HCT116 (cell line): ENCODE data around the gene UNC50. TPM values are rescaled to one million over a fixed set of nuclear protein-coding genes. Genes with fewer than 3 reads are reported as not detected.

ENCODE experiments used
- ATAC-seq: fragments of 200-7000 bp; cut with Tn5 transposase; 2 replicates; pipeline ENCODE4 v1.9.1; 2020; ENCODE audit warnings: mild to moderate bottlenecking, moderate library complexity
- BruUV-seq: library from RNA; stranded (reverse); fragments of 400-500 nt; replicated peaks from 2 replicates; lab custom pipeline; 2021; lab: Mats Ljungman, UMichigan
- CTCF ChIA-PET: fragments of 300-600 bp; sonication (Branson Sonifier 250); formaldehyde crosslinking; loops from one replicate; lab custom pipeline; 2021; ENCODE audit warnings: antibody characterized with exemption; lab: Charles Lee
- POLR2A ChIA-PET: fragments of 300-600, 350-600 bp; sonication (Branson Sonifier 250); formaldehyde crosslinking; loops from one replicate; lab custom pipeline; 2021; ENCODE audit warnings: antibody characterized with exemption; lab: Charles Lee
- RAD21 ChIA-PET, 2 experiments: fragments of 300-600 bp; sonication (Branson Sonifier 250); formaldehyde crosslinking; loops; one replicate each; lab custom pipeline; 2023; ENCODE audit warnings: low total read pairs in 2 of 2; ENCODE audit not compliant: uncharacterized antibody in 2 of 2, unreplicated experiment in 2 of 2, low non-redundant PET in 1 of 2; lab: Charles Lee
- DNase-seq: peaks from one replicate; pipeline ENCODE4 v3.0.0-alpha.2; 2010; ENCODE audit warnings: low read depth, low spot score
- H2AFZ ChIP-seq: fragments of 200-600 bp; shearing (Covaris generic), sonication (generic); 2 replicates; pipeline ENCODE4 v1.6.1; 2017; ENCODE audit warnings: low read depth, mixed run types, mixed read lengths, antibody characterized with exemption, low read length; ENCODE audit not compliant: poor library complexity, severe bottlenecking
- H3K27ac ChIP-seq: 2 replicates; pipeline ENCODE4 v1.5.1; 2012; ENCODE audit warnings: low read depth, low read length
- H3K27me3 ChIP-seq: fragments of 200-600 bp; sonication (generic); 2 replicates; pipeline ENCODE4 v1.6.1; 2016; ENCODE audit warnings: mixed run types, low read length, mixed read lengths; ENCODE audit not compliant: insufficient read depth
- H3K36me3 ChIP-seq, 2 experiments: fragments of 200-500 bp in 1 of 2; fragments of 200-600 bp in 1 of 2; sonication (Bioruptor generic) in 1 of 2; sonication (generic) in 1 of 2; 2 replicates each; pipeline versions ENCODE4 v1.5.1 to v1.6.1; 2014 to 2016; ENCODE audit warnings: low read length in 2 of 2, inconsistent platforms in 1 of 2, mixed read lengths in 1 of 2, mixed run types in 1 of 2; ENCODE audit not compliant: insufficient read depth in 2 of 2, control insufficient read depth in 1 of 2
- H3K4me1 ChIP-seq, 2 experiments: fragments of 200-600 bp in 1 of 2; sonication (generic) in 1 of 2; 2 replicates each; pipeline versions ENCODE4 v1.5.1 to v1.6.1; 2012 to 2017; ENCODE audit warnings: low read length in 2 of 2, inconsistent platforms in 1 of 2, mild to moderate bottlenecking in 1 of 2, mixed read lengths in 1 of 2, mixed run types in 1 of 2, moderate library complexity in 1 of 2; ENCODE audit not compliant: insufficient read depth in 2 of 2, control insufficient read depth in 1 of 2
- H3K4me2 ChIP-seq: fragments of 200-600 bp; sonication (generic); 2 replicates; pipeline ENCODE4 v1.6.1; 2017; ENCODE audit warnings: mixed run types, low read length, mixed read lengths
- H3K4me3 ChIP-seq, 2 experiments: fragments of 200-600 bp in 1 of 2; sonication (generic) in 1 of 2; replicated peaks in 1 of 2; 2 replicates each; pipeline ENCODE4 v1.5.1; 2011 to 2016; ENCODE audit warnings: low read length in 2 of 2, control low read depth in 1 of 2, low read depth in 1 of 2, mild to moderate bottlenecking in 1 of 2, mixed read lengths in 1 of 2, mixed run types in 1 of 2
- H3K79me2 ChIP-seq: fragments of 200-600 bp; sonication (generic); 2 replicates; pipeline ENCODE4 v1.6.1; 2017; ENCODE audit warnings: mild to moderate bottlenecking, mixed run types, low read length, moderate library complexity, mixed read lengths; ENCODE audit not compliant: insufficient read depth
- H3K9ac ChIP-seq: fragments of 200-600 bp; sonication (generic); 2 replicates; pipeline ENCODE4 v1.6.1; 2016; ENCODE audit warnings: low read length, mixed read lengths
- H3K9me2 ChIP-seq: fragments of 200-600 bp; sonication (generic), shearing (Covaris generic); 2 replicates; pipeline ENCODE4 v1.6.1; 2017; ENCODE audit warnings: mixed run types, mild to moderate bottlenecking, moderate library complexity; ENCODE audit not compliant: insufficient read depth
- H3K9me3 ChIP-seq, 2 experiments: fragments of 200-500 bp in 1 of 2; fragments of 200-600 bp in 1 of 2; sonication (Bioruptor generic) in 1 of 2; sonication (generic) in 1 of 2; 2 replicates each; pipeline ENCODE4 v1.6.1; 2014 to 2017; ENCODE audit warnings: low read length in 2 of 2, mixed read lengths in 2 of 2, inconsistent platforms in 1 of 2, low read depth in 1 of 2, mild to moderate bottlenecking in 1 of 2, mixed run types in 1 of 2, moderate library complexity in 1 of 2; ENCODE audit not compliant: control insufficient read depth in 1 of 2, insufficient read depth in 1 of 2
- H4K20me1 ChIP-seq: fragments of 200-600 bp; sonication (generic), shearing (Covaris generic); 2 replicates; pipeline ENCODE4 v1.6.1; 2017; ENCODE audit warnings: mixed run types, mild to moderate bottlenecking, moderate library complexity; ENCODE audit not compliant: insufficient read depth
- CBX3 ChIP-seq: IDR thresholded peaks from 2 replicates; pipeline ENCODE4 v1.6.1; 2012; ENCODE audit warnings: low read depth
- CEBPB ChIP-seq: IDR thresholded peaks from 2 replicates; pipeline ENCODE4 v1.6.1; 2012; ENCODE audit warnings: low read depth
- EGR1 ChIP-seq: IDR thresholded peaks from 2 replicates; pipeline ENCODE4 v1.6.1; 2012; ENCODE audit warnings: low read depth
- EZH2phosphoT487 ChIP-seq: fragments of 200-600 bp; IDR thresholded peaks from 2 replicates; pipeline ENCODE4 v1.6.1; 2018; ENCODE audit warnings: antibody characterized with exemption, borderline replicate concordance
- FOSL1 ChIP-seq: IDR thresholded peaks from 2 replicates; pipeline ENCODE4 v1.6.1; 2012; ENCODE audit warnings: low read depth
- JUND ChIP-seq: IDR thresholded peaks from 2 replicates; pipeline ENCODE4 v1.6.1; 2012
- MAX ChIP-seq: IDR thresholded peaks from 2 replicates; pipeline ENCODE4 v1.6.1; 2012
- POLR2A ChIP-seq: IDR thresholded peaks from 2 replicates; pipeline ENCODE4 v1.7.0; 2011; ENCODE audit warnings: borderline replicate concordance; ENCODE audit not compliant: insufficient read depth, insufficient read length; ENCODE audit errors: extremely low read depth
- RAD21 ChIP-seq: IDR thresholded peaks from 2 replicates; pipeline ENCODE4 v1.6.1; 2012; ENCODE audit warnings: low read depth, mild to moderate bottlenecking
- REST ChIP-seq: IDR thresholded peaks from 2 replicates; pipeline ENCODE4 v1.6.1; 2012; ENCODE audit warnings: low read depth
- SP1 ChIP-seq: IDR thresholded peaks from 2 replicates; pipeline ENCODE4 v1.6.1; 2012; ENCODE audit warnings: low read depth
- TCF7L2 ChIP-seq: IDR thresholded peaks from 2 replicates; pipeline ENCODE4 v1.7.0; 2011; ENCODE audit warnings: borderline replicate concordance, inconsistent platforms; ENCODE audit not compliant: insufficient read depth, insufficient read length; ENCODE audit errors: extremely low read depth
- ZFX ChIP-seq: fragments of 450-650 bp; IDR thresholded peaks from 2 replicates; pipeline ENCODE4 v1.6.1; 2017
- ZNF274 ChIP-seq: fragments of 200-500 bp; sonication (Bioruptor generic); IDR thresholded peaks from 2 replicates; pipeline ENCODE4 v1.6.1; 2014; ENCODE audit warnings: mild to moderate bottlenecking, low read depth, low read length, inconsistent platforms
- intact Hi-C: fragments of 100-400 bp; cut with micrococcal nuclease; formaldehyde crosslinking; loops from 2 replicates; pipeline ENCODE4 v1.10.0; 2022
- total RNA-seq: library from RNA; stranded (reverse); gene quantifications from one replicate; pipeline ENCODE4 v1.2.1, GENCODE V29; 2021; ENCODE audit not compliant: unreplicated experiment

Gene UNC50
- total RNA-seq, 1 experiment from 2014 or later, result 33.0 TPM

GRCh38 chr2:98598781-98599428 lies 9.5 kb upstream of the UNC50 start:
- Histone ChIP-seq H3K4me2 (no peak overlapping the region), H3K4me3 (no peak overlapping the region), H3K79me2 (peaks cover 5% of the 10 kb centered on the region), H3K4me1 (no peaks in the 10 kb centered on the region), H3K36me3 (peaks cover 16 to 29% of the 10 kb centered on the region in 2 experiments; a peak in 3 of 4 replicates), H3K9me2 (no peaks in the 10 kb centered on the region), H3K27me3 (no peaks in the 10 kb centered on the region), H3K27ac (no peak overlapping the region), H3K9ac (no peak overlapping the region), H3K9me3 (no peaks in the 10 kb centered on the region), H2AFZ (no peak overlapping the region), H4K20me1 (no peaks in the 10 kb centered on the region; the same call in 1 of the 2 replicates)
- CTCF ChIA-PET, result interaction anchor here (0.7 kb wide), 1 partner anchor 54 kb away, joined by 4 read pairs; no protein-coding TSS in a partner anchor
- intact Hi-C loops, result no loop called here
- ATAC-seq (no peak), DNase-seq (no peak)
- TF ChIP-seq FOSL1 (no peak), POLR2A (no peak)
- BruUV-seq, result no TSS peak
- RAD21 ChIA-PET, result no interaction called here
- POLR2A ChIA-PET, result no interaction called here

GRCh38 chr2:98601532-98602132 lies 6.8 kb upstream of the UNC50 start:
- ChIA-PET CTCF (no interaction called here), POLR2A (no interaction called here), RAD21 (no interaction called here)
- Histone ChIP-seq H3K27me3 (no peaks in the 10 kb centered on the region), H3K36me3 (peaks cover 16 to 31% of the 10 kb centered on the region in 2 experiments; a peak in 3 of 4 replicates), H3K27ac (no peak overlapping the region), H3K9ac (no peak overlapping the region), H3K9me3 (no peaks in the 10 kb centered on the region), H2AFZ (no peak overlapping the region), H3K4me2 (no peak overlapping the region), H4K20me1 (no peaks in the 10 kb centered on the region; the same call in 1 of the 2 replicates), H3K4me3 (no peak overlapping the region), H3K79me2 (peaks cover 31% of the 10 kb centered on the region), H3K9me2 (no peaks in the 10 kb centered on the region), H3K4me1 (peaks cover 0 to 2% of the 10 kb centered on the region in 2 experiments; a peak in 1 of 4 replicates)
- no TSS peak for BruUV-seq
- DNase-seq, result peak; percentile 23
- intact Hi-C loops, result loop anchor here (1.0 kb wide), 1 partner anchor 188 kb away; no protein-coding TSS in a partner anchor
- peak; percentile 100 for ATAC-seq
- TF ChIP-seq RAD21 (peak; percentile 65), EZH2phosphoT487 (no peak), REST (no peak), ZNF274 (no peak), CBX3 (no peak), SP1 (no peak), EGR1 (no peak), CEBPB (no peak), JUND (no peak), TCF7L2 (no peak), MAX (no peak), ZFX (no peak), POLR2A (no peak)
